ENCODE data around the gene NKTR. TPM values are rescaled to one million over a fixed set of nuclear protein-coding genes. Genes with fewer than 3 reads are reported as not detected.

NKTR gene
- total and polyA plus RNA-seq, 2 experiments from 2014 or later = 26.0 to 32.6 TPM

DNA sequence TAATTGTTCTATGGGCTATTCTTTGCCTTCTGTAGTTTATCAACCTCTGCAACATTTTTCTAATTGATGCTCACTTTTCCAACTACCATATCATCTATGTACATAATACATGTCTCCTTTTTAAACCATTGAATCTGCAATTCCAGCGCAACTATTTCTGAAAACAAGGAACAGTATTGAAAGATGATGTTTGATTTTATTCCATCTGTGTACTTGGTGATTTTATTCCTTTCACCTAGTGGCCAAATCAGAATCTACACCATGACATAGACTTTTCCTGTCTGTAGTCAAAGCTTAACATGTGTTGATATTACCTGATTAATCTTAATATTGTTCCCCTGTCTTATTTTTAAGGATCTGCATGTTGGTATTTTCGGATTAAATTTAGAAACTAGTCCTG, 13.0 kb downstream of the NKTR start:
- Histone ChIP-seq H3K79me2 (ENCODE audit: insufficient read depth) (peaks cover 100% of the 10 kb centered on the region), H4K20me1 (ENCODE audit: insufficient read depth) (no peaks in the 10 kb centered on the region; the same call in 1 of the 2 replicates), H3K4me3 (no peak overlapping the region), H2AFZ (no peak overlapping the region), H3K4me1 (ENCODE audit: insufficient read depth) (peaks cover 10% of the 10 kb centered on the region; the same call in 1 of the 2 replicates), H3K9ac (no peak overlapping the region), H3K36me3 (ENCODE audit: low read depth) (0 out of 2 replicates have a peak, but pooled peaks cover 6% of the 10 kb centered on the region), H3K27ac (no peak overlapping the region), H3F3A (ENCODE audit: insufficient read depth) (no peaks in the 10 kb centered on the region), H3K4me2 (ENCODE audit: unreplicated experiment) (no peak overlapping the region), H3K27me3 (replicated peaks; ENCODE audit: insufficient read depth) (no peaks in the 10 kb centered on the region), H3K9me2 (ENCODE audit: insufficient read depth) (no peaks in the 10 kb centered on the region), H3K9me3 (ENCODE audit: low read depth) (no peaks in the 10 kb centered on the region)
- 75 to 80% methylated on average over 2 of the region's 2 CpGs for WGBS, 2 experiments (ENCODE audit: low coverage in 1 of 2, low lambda C conversion rate in 2 of 2, missing lambda C conversion rate in 2 of 2)
- in situ Hi-C loops (cut with MboI) = no loop called here
- TF ChIP-seq EZH2phosphoT487 (IDR thresholded peaks at IDR 0.05; ENCODE audit: insufficient read depth, low read depth) (no peak), EZH2 (IDR thresholded peaks at IDR 0.05; ENCODE audit: insufficient read depth, poor library complexity, severe bottlenecking) (no peak)
- peak; percentile 38 for DNase-seq

DNA sequence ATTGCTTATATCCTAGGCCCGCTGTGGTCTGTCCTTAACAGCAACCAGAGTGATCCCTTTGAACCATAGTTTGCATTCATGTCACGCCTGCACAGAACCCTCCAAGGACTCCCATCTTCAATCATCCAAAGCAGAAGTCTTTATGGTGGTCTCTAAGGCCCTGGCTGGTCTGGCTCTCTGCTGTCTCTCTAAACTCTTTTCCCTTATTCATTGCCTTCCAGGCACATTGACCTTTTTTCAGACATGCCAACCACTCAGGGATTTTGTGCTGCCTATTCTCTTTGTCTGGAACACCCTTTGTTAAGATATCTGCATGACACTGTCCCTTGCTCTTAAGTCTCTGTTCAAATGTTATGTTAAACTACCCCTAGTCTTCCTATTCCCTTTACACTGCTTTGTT, 31.1 kb downstream of the NKTR start:
- Histone ChIP-seq H3F3A (ENCODE audit: insufficient read depth) (peaks cover 38% of the 10 kb centered on the region), H3K4me3 (no peak overlapping the region), H3K9ac (no peak overlapping the region), H3K4me2 (ENCODE audit: unreplicated experiment) (no peak overlapping the region), H4K20me1 (ENCODE audit: insufficient read depth) (0 out of 2 replicates have a peak, but pooled peaks cover 5% of the 10 kb centered on the region), H3K9me3 (ENCODE audit: low read depth) (no peaks in the 10 kb centered on the region), H3K9me2 (ENCODE audit: insufficient read depth) (no peaks in the 10 kb centered on the region), H3K27ac (no peak overlapping the region), H3K79me2 (ENCODE audit: insufficient read depth) (peaks cover 86% of the 10 kb centered on the region), H3K27me3 (replicated peaks; ENCODE audit: insufficient read depth) (no peaks in the 10 kb centered on the region), H2AFZ (no peak overlapping the region), H3K4me1 (ENCODE audit: insufficient read depth) (peaks cover 14% of the 10 kb centered on the region), H3K36me3 (ENCODE audit: low read depth) (peaks cover 62% of the 10 kb centered on the region)
- TF ChIP-seq EZH2phosphoT487 (IDR thresholded peaks at IDR 0.05; ENCODE audit: insufficient read depth, low read depth) (no peak), EZH2 (IDR thresholded peaks at IDR 0.05; ENCODE audit: insufficient read depth, poor library complexity, severe bottlenecking) (no peak)
- DNase-seq = no peak
- in situ Hi-C loops (cut with MboI) = no loop called here
- WGBS, 2 experiments (ENCODE audit: low coverage in 1 of 2, low lambda C conversion rate in 2 of 2, missing lambda C conversion rate in 2 of 2) = 97 to 100% methylated on average over 2 of the region's 2 CpGs

DNA sequence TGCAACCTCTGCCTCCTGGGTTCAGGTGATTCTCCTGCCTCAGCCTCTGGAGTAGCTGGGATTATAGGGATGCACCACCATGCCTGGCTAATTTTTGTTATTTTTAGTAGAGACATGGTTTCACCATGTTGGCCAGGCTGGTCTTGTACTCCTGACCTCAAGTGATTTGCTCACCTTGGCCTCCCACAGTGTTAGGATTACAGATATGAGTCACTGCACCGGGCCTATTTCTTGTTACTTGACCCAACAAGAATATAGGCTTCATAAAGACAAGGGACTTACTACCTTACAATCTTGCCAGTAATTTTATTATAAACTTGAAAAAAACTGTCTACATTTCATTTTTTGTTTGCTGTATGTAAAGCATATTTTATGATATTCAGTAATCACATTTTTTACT, 31.7 kb downstream of the NKTR start:
- in situ Hi-C loops (cut with MboI) = no loop called here
- H2AFZ ChIP-seq = no peak overlapping the region
- H3K9me3 ChIP-seq (ENCODE audit: low read depth) = no peaks in the 10 kb centered on the region
- peaks cover 38% of the 10 kb centered on the region for H3F3A ChIP-seq (ENCODE audit: insufficient read depth)
- H3K27ac ChIP-seq = no peak overlapping the region
- H3K9ac ChIP-seq = no peak overlapping the region
- H3K9me2 ChIP-seq (ENCODE audit: insufficient read depth) = no peaks in the 10 kb centered on the region
- H3K79me2 ChIP-seq (ENCODE audit: insufficient read depth) = peaks cover 86% of the 10 kb centered on the region
- H3K4me3 ChIP-seq = no peak overlapping the region
- H3K4me1 ChIP-seq (ENCODE audit: insufficient read depth) = peaks cover 14% of the 10 kb centered on the region
- H3K4me2 ChIP-seq (ENCODE audit: unreplicated experiment) = no peak overlapping the region
- peaks cover 68% of the 10 kb centered on the region for H3K36me3 ChIP-seq (ENCODE audit: low read depth)
- no peaks in the 10 kb centered on the region for H3K27me3 ChIP-seq (replicated peaks; ENCODE audit: insufficient read depth)
- peak; percentile 33 for DNase-seq
- WGBS, 2 experiments (ENCODE audit: low coverage in 1 of 2, low lambda C conversion rate in 2 of 2, missing lambda C conversion rate in 2 of 2) = 24 to 43% methylated on average over 1 of the region's 1 CpG
- 0 out of 2 replicates have a peak, but pooled peaks cover 5% of the 10 kb centered on the region for H4K20me1 ChIP-seq (ENCODE audit: insufficient read depth)
- TF ChIP-seq EZH2 (IDR thresholded peaks at IDR 0.05; ENCODE audit: insufficient read depth, poor library complexity, severe bottlenecking) = no peak
- TF ChIP-seq EZH2phosphoT487 (IDR thresholded peaks at IDR 0.05; ENCODE audit: insufficient read depth, low read depth) = no peak

DNA sequence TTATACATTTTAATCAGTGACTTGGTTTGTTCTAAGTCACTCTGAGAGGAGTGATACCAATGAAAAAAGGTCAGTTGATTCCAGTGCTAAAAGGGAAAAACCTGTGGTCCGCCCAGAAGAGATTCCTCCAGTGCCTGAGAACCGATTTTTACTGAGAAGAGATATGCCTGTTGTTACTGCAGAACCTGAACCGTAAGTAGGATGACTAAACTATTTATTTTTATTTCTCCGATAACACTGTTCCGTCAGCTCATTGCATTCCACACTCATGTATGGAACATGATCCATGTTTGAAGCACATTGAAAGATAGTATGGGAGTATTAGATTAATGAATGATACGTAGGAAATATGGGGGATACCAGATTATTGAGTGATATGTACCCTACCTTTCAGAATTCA, 33.1 kb downstream of the NKTR start:
- Histone ChIP-seq H3K9ac (no peak overlapping the region), H3K4me2 (ENCODE audit: unreplicated experiment) (no peak overlapping the region), H3K9me3 (ENCODE audit: low read depth) (no peaks in the 10 kb centered on the region), H3K4me1 (ENCODE audit: insufficient read depth) (peaks cover 14% of the 10 kb centered on the region), H3K27me3 (replicated peaks; ENCODE audit: insufficient read depth) (no peaks in the 10 kb centered on the region), H3K4me3 (no peak overlapping the region), H3K27ac (no peak overlapping the region), H3K79me2 (ENCODE audit: insufficient read depth) (peaks cover 89% of the 10 kb centered on the region), H2AFZ (no peak overlapping the region), H4K20me1 (ENCODE audit: insufficient read depth) (0 out of 2 replicates have a peak, but pooled peaks cover 5% of the 10 kb centered on the region), H3K9me2 (ENCODE audit: insufficient read depth) (no peaks in the 10 kb centered on the region), H3K36me3 (ENCODE audit: low read depth) (peaks cover 82% of the 10 kb centered on the region), H3F3A (ENCODE audit: insufficient read depth) (peaks cover 51% of the 10 kb centered on the region)
- DNase-seq = no peak
- TF ChIP-seq EZH2 (IDR thresholded peaks at IDR 0.05; ENCODE audit: insufficient read depth, poor library complexity, severe bottlenecking) (no peak), EZH2phosphoT487 (IDR thresholded peaks at IDR 0.05; ENCODE audit: insufficient read depth, low read depth) (no peak)
- 88 to 93% methylated on average over 6 of the region's 6 CpGs for WGBS, 2 experiments (ENCODE audit: low coverage in 1 of 2, low lambda C conversion rate in 2 of 2, missing lambda C conversion rate in 2 of 2)
- in situ Hi-C loops (cut with MboI) = no loop called here

All from GM23248 (cell line).